Measurements from ENCODE around the gene BCAS3. TPM values are rescaled to one million over a fixed set of nuclear protein-coding genes. Genes with fewer than 3 reads are reported as not detected.

The BCAS3 gene
- total RNA-seq, 2 donors from 2014 or later = 44.1 to 71.5 TPM

DNA sequence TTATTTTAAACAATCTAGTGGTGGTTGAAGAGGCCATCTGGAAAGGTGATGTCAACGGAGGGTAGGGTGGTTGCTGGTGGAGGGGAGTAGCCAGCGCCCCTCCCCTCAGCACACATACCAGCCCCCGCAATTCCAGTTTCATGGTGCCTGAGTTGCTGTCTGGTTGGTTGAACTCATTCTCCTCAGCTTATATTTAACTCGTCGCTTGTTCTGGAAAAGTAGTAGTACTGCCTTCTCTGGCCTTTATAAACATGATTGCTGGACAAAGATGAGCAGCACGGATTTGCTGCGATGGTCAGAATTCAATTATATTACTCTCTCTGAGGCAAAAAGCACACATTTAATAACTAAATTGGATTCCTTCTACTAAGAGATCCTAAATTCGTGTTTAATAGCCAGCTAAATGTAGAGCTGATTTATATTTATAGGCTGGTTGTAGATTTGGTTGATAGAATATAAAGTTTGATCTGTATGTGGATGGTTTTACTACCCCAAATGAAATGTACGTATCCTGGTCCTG, 484.0 kb downstream of the BCAS3 start:
- DNase-seq (no peak), ATAC-seq (no peak)
- intact Hi-C loops (cut with DNase I) = no loop called here
- H3K27me3 ChIP-seq = no peaks in the 10 kb centered on the region
- WGBS, 2 donors = 92 to 94% methylated on average over 9 of the region's 9 CpGs
- H3K36me3 ChIP-seq (replicated peaks in 1 of 2; ENCODE audit: insufficient read depth in 1 of 2, low read depth in 2 of 2) = no peaks in the 10 kb centered on the region
- no peak overlapping the region for H3K27ac ChIP-seq
- H3K9me3 ChIP-seq = no peaks in the 10 kb centered on the region
- TF ChIP-seq, protein P1, sequence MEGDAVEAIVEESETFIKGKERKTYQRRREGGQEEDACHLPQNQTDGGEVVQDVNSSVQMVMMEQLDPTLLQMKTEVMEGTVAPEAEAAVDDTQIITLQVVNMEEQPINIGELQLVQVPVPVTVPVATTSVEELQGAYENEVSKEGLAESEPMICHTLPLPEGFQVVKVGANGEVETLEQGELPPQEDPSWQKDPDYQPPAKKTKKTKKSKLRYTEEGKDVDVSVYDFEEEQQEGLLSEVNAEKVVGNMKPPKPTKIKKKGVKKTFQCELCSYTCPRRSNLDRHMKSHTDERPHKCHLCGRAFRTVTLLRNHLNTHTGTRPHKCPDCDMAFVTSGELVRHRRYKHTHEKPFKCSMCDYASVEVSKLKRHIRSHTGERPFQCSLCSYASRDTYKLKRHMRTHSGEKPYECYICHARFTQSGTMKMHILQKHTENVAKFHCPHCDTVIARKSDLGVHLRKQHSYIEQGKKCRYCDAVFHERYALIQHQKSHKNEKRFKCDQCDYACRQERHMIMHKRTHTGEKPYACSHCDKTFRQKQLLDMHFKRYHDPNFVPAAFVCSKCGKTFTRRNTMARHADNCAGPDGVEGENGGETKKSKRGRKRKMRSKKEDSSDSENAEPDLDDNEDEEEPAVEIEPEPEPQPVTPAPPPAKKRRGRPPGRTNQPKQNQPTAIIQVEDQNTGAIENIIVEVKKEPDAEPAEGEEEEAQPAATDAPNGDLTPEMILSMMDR (IDR thresholded peaks at IDR 0.05) = no peak
- no peaks in the 10 kb centered on the region for H3K4me1 ChIP-seq
- no peak overlapping the region for H3K4me3 ChIP-seq

DNA sequence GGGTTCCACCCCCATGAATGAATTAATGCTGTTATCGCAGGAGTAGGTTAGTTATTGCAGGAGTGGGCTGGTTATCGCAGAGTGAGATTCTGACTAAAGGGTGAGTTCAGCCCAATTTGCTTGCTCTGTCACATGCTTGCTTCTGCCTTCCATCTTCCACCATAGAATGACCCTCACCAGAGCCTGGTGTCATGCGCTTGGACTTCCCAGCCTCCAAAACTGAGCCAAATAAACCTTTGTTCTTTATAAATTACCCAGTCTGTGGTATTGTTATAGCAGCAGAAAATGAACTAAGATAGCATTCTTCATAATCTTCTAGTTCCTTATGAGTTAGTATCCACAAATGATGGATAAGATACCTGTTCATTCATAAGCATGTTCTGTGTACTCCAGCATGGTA, 486.9 kb downstream of the BCAS3 start:
- ATAC-seq (no peak), DNase-seq (no peak)
- intact Hi-C loops (cut with DNase I) = no loop called here
- Histone ChIP-seq H3K4me3 (no peak overlapping the region), H3K27ac (no peak overlapping the region), H3K4me1 (no peaks in the 10 kb centered on the region), H3K9me3 (no peaks in the 10 kb centered on the region), H3K27me3 (no peaks in the 10 kb centered on the region), H3K36me3 (replicated peaks in 1 of 2; ENCODE audit: insufficient read depth in 1 of 2, low read depth in 2 of 2) (no peaks in the 10 kb centered on the region)
- TF ChIP-seq, protein P1 (IDR thresholded peaks at IDR 0.05) = no peak
- TF ChIP-seq POLR2A (IDR thresholded peaks at IDR 0.05) = no peak
- WGBS, 2 donors = 96 to 100% methylated on average over 3 of the region's 3 CpGs

DNA sequence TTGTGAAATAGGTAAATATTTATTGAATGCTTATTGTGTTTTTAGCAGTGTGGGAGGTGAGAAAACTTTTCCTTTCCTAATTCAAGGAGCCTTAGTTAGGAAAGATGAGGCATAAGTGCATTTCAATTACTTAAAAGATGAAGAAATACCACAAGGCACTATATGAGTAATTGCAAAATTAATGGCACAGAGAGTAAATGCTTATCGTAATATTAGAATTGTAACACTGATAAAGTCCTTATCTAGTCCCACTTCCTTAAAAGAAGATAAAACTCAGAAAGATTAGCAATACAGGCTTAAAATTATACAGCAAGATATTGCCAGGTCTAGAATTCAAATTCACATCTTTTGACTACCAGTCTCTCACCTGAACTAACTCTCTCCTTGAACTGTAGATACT, 489.4 kb downstream of the BCAS3 start:
- intact Hi-C loops (cut with DNase I) = no loop called here
- WGBS, 2 donors = 73 to 77% methylated on average over 1 of the region's 1 CpG
- Histone ChIP-seq H3K4me1 (no peaks in the 10 kb centered on the region), H3K27me3 (no peaks in the 10 kb centered on the region), H3K36me3 (replicated peaks in 1 of 2; ENCODE audit: insufficient read depth in 1 of 2, low read depth in 2 of 2) (no peaks in the 10 kb centered on the region), H3K27ac (no peak overlapping the region), H3K4me3 (no peak overlapping the region), H3K9me3 (no peaks in the 10 kb centered on the region)
- TF ChIP-seq, protein P1 (IDR thresholded peaks at IDR 0.05) = no peak
- no peak for TF ChIP-seq POLR2A (IDR thresholded peaks at IDR 0.05)
- ATAC-seq = no peak
- no peak for DNase-seq

DNA sequence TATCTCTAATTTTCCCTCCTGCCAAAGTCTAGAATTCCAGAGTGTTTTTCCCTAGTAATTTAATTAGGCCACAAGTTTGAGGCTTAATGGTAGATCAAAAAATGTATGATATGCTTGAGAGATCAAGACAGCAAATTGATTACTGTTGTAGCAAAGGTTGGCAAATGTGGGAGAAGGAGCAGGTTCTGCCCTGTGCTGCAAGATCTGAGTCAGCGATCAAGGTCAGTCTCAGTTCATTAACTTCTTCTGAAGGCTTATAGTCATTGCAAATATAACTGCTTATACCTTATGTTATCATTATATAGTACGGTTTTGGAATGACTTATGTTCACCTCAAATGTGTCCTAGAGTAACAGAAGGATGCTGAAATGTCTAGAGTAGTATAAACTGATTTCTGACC, 490.9 kb downstream of the BCAS3 start:
- no peaks in the 10 kb centered on the region for H3K27me3 ChIP-seq
- DNase-seq = no peak
- H3K4me3 ChIP-seq = no peak overlapping the region
- 59 to 68% methylated on average over 2 of the region's 2 CpGs for WGBS, 2 donors
- intact Hi-C loops (cut with DNase I) = no loop called here
- H3K27ac ChIP-seq = no peak overlapping the region
- no peaks in the 10 kb centered on the region for H3K9me3 ChIP-seq
- no peak for ATAC-seq
- H3K4me1 ChIP-seq = no peaks in the 10 kb centered on the region
- H3K36me3 ChIP-seq (replicated peaks in 1 of 2; ENCODE audit: insufficient read depth in 1 of 2, low read depth in 2 of 2) = no peaks in the 10 kb centered on the region
- TF ChIP-seq POLR2A (IDR thresholded peaks at IDR 0.05) = no peak
- TF ChIP-seq, protein P1 (IDR thresholded peaks at IDR 0.05) = no peak

DNA sequence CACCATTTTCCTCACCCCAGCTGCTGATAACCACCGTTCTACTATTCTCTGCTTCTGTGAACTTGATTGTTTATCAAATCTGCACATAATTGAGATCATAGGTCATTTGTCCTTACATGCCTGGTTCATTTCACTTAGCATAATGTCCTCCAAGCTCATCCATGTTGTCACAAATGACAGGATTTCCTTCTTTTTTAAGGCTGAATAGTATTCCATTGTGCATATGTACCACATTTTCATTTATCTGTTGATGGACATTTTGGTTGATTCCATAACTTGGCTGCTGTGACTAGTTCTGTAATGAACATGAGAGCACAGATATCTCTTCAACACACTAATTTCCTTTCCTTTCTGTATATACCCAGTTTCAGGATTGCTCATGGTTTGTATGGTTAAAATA, 496.7 kb downstream of the BCAS3 start:
- no peak for ATAC-seq
- no peak overlapping the region for H3K4me3 ChIP-seq
- no peak for DNase-seq
- H3K27ac ChIP-seq = no peak overlapping the region
- H3K27me3 ChIP-seq = no peaks in the 10 kb centered on the region
- H3K9me3 ChIP-seq = no peaks in the 10 kb centered on the region
- intact Hi-C loops (cut with DNase I) = no loop called here
- TF ChIP-seq, protein P1 (IDR thresholded peaks at IDR 0.05) = no peak
- no peak for TF ChIP-seq POLR2A (IDR thresholded peaks at IDR 0.05)
- H3K36me3 ChIP-seq (replicated peaks in 1 of 2; ENCODE audit: insufficient read depth in 1 of 2, low read depth in 2 of 2) = no peaks in the 10 kb centered on the region
- WGBS, 2 donors = 86 to 92% methylated on average over 1 of the region's 1 CpG
- H3K4me1 ChIP-seq = no peaks in the 10 kb centered on the region

Data from body of pancreas (tissue), 4 donors.